K562 (cell line): ENCODE results near the gene CNGB1. TPM values are rescaled to one million over a fixed set of nuclear protein-coding genes. Genes with fewer than 3 reads are reported as not detected.

Experiments
- ATAC-seq: fragments of 200-7000 bp; cut with Tn5 transposase; 3 replicates; pipeline ENCODE4 v1.9.1; 2020; ENCODE audit warnings: moderate library complexity
- BruUV-seq: library from RNA; stranded (reverse); fragments of 400-500 nt; replicated peaks from 2 replicates; lab custom pipeline; 2021; lab: Mats Ljungman, UMichigan
- CTCF ChIA-PET: fragments of 300-600 bp; formaldehyde crosslinking; extraction: SDS; loops from one replicate; lab custom pipeline; 2021; ENCODE audit warnings: low intra/inter-chr PET ratio; lab: Yijun Ruan, JAX
- POLR2A ChIA-PET: fragments of 300-600, 350-650 bp; sonication (Branson Sonifier 250); formaldehyde crosslinking; extraction: SDS; loops from one replicate; lab custom pipeline; 2021; ENCODE audit warnings: antibody characterized with exemption, inconsistent platforms; lab: Yijun Ruan, JAX
- DNase-seq, 4 experiments: peaks; one replicate each; pipeline versions ENCODE4 v3.0.0 to v3.0.0-alpha.2; 2011 to 2018; ENCODE audit warnings: low spot score in 3 of 4, mixed read lengths in 3 of 4; ENCODE audit errors: extremely low read depth in 1 of 4
- FAIRE-seq: peaks from 2 replicates; lab custom pipeline; 2011; peaks lifted over from hg19 to GRCh38; lab: Jason Lieb, UNC
- H2AFZ ChIP-seq: 2 replicates; pipeline ENCODE4 v1.6.0; 2011; ENCODE audit warnings: low read depth, low read length, control low read depth, inconsistent platforms
- H3K27ac ChIP-seq: fragments of 200-600 bp; 3 replicates; pipeline ENCODE4 v1.8.0; 2011; ENCODE audit warnings: low read depth, mild to moderate bottlenecking, control low read depth, inconsistent platforms, low read length, moderate library complexity, mixed read lengths; ENCODE audit errors: extremely low read depth
- H3K27me3 ChIP-seq, 2 experiments: fragments of 300-600 bp in 1 of 2; 2 replicates in 1 of 2; 3 replicates in 1 of 2; pipeline versions ENCODE4 v1.6.0 to v1.8.0; 2011; ENCODE audit warnings: inconsistent platforms in 2 of 2, low read length in 2 of 2, mild to moderate bottlenecking in 1 of 2, mixed read lengths in 1 of 2, moderate library complexity in 1 of 2; ENCODE audit not compliant: control insufficient read depth in 2 of 2, insufficient read depth in 2 of 2
- H3K36me3 ChIP-seq: fragments of 300-600 bp; 3 replicates; pipeline ENCODE4 v1.8.0; 2011; ENCODE audit warnings: mild to moderate bottlenecking, low read length, inconsistent platforms; ENCODE audit not compliant: control insufficient read depth, insufficient read depth
- H3K4me1 ChIP-seq, 2 experiments: fragments of 200-600 bp in 1 of 2; replicated peaks in 1 of 2; 2 replicates in 1 of 2; 3 replicates in 1 of 2; pipeline versions ENCODE4 v1.5.1 to v1.8.0; 2011; ENCODE audit warnings: inconsistent platforms in 2 of 2, low read length in 2 of 2, mild to moderate bottlenecking in 1 of 2, mixed read lengths in 1 of 2, moderate library complexity in 1 of 2; ENCODE audit not compliant: control insufficient read depth in 2 of 2, insufficient read depth in 2 of 2
- H3K4me2 ChIP-seq: 2 replicates; pipeline ENCODE4 v1.6.1; 2011; ENCODE audit warnings: low read length, control low read depth, inconsistent platforms, mixed read lengths; ENCODE audit not compliant: insufficient read depth
- H3K4me3 ChIP-seq: fragments of 200-600 bp; sonication (generic), shearing (Covaris generic); 2 replicates; pipeline ENCODE4 v1.5.1; 2016; ENCODE audit warnings: control low read depth, inconsistent platforms
- H3K79me2 ChIP-seq: fragments of 200-600 bp; 3 replicates; pipeline ENCODE4 v1.8.0; 2011; ENCODE audit warnings: low read length, inconsistent platforms; ENCODE audit not compliant: control insufficient read depth, insufficient read depth
- H3K9ac ChIP-seq, 2 experiments: 2 replicates each; pipeline versions ENCODE4 v1.6.0 to v1.6.1; 2011; ENCODE audit warnings: low read depth in 2 of 2, low read length in 2 of 2, control low read depth in 1 of 2, inconsistent platforms in 1 of 2, mild to moderate bottlenecking in 1 of 2, mixed read lengths in 1 of 2; ENCODE audit not compliant: insufficient read depth in 1 of 2
- H3K9me1 ChIP-seq: one replicate; pipeline ENCODE4 v1.6.0; 2011; ENCODE audit warnings: inconsistent platforms, mild to moderate bottlenecking, low read length, moderate library complexity; ENCODE audit not compliant: control insufficient read depth, insufficient read depth
- H3K9me3 ChIP-seq: replicated peaks from 2 replicates; pipeline ENCODE4 v1.5.1; 2011; ENCODE audit warnings: low read depth, low read length, inconsistent platforms; ENCODE audit not compliant: control insufficient read depth, insufficient read depth
- H4K20me1 ChIP-seq: replicated peaks from 2 replicates; pipeline ENCODE4 v1.6.1; 2011; ENCODE audit warnings: low read length, inconsistent platforms, mixed read lengths; ENCODE audit not compliant: control insufficient read depth, insufficient read depth
- CHAMP1 ChIP-seq: fragments of 450-650 bp; IDR thresholded peaks from 2 replicates; pipeline ENCODE4 v1.6.1; 2016; ENCODE audit warnings: mild to moderate bottlenecking
- FUS ChIP-seq: fragments of 200-400 bp; formaldehyde crosslinking; optimal IDR thresholded peaks from 2 replicates; pipeline ENCODE3; 2017; ENCODE audit warnings: low read depth, low read length
- SPI1 ChIP-seq: IDR thresholded peaks from 2 replicates; pipeline ENCODE4 v1.6.1; 2011; ENCODE audit warnings: low read depth, low read length, control low read depth, borderline replicate concordance
- WGBS: fragments of 100-300 bp; shearing (Covaris generic); methylation state at CpG from one replicate; pipeline ENCODE4 v1.1.6; 2016; ENCODE audit warnings: low coverage, mixed read lengths; ENCODE audit not compliant: insufficient coverage; ENCODE audit errors: missing lambda C conversion rate; 5-methylcytosine and 5-hydroxymethylcytosine counted together
- in situ Hi-C: fragments of 300-500 bp; cut with MboI; formaldehyde crosslinking; loops from 4 replicates; pipeline ENCODE4 v1.15.0; 2018; ENCODE audit warnings: inconsistent platforms, mixed read lengths
- intact Hi-C: fragments of 100-400 bp; cut with micrococcal nuclease; formaldehyde crosslinking; loops from 2 replicates; pipeline ENCODE4 v1.14.2; 2022
- polyA plus RNA-seq, 8 experiments: library from polyadenylated mRNA; depleted of rRNA in 4 of 8; stranded (reverse) in 5 of 8; unstranded in 3 of 8; fragments of >200 nt; fragmentation: Nextera tagmentation in 2 of 8; fragmentation: Illumina TruSeq in 1 of 8; extraction: Ambion mirVana in 2 of 8; extraction: Trizol in 1 of 8; gene quantifications; 2 replicates each; pipeline versions ENCODE4 v1.2.1 to v1.2.3, GENCODE V29; 2011 to 2014; ENCODE audit warnings: inconsistent platforms in 1 of 8, missing spikeins in 1 of 8
- total RNA-seq, 7 experiments: library from RNA; depleted of rRNA in 6 of 7; stranded (reverse); fragments of >200 nt in 6 of 7; fragmentation: Illumina TruSeq in 2 of 7; extraction: Trizol in 2 of 7; gene quantifications; 2 replicates each; pipeline versions ENCODE4 v1.2.1 to v1.2.3, GENCODE V29; 2011 to 2021; ENCODE audit warnings: low replicate concordance in 1 of 7

Gene CNGB1
- total and polyA plus RNA-seq, 9 of the 15 experiments (the other 6 are each of a cell fraction or from before 2014, with no cell fraction given) = not detected

GRCh38 chr16:57959121-57959520 is 11.8 kb downstream of the CNGB1 start:
- TF ChIP-seq CHAMP1 (no peak), FUS (no peak), SPI1 (0 out of 2 replicates have a peak, but pooled peaks have one; percentile 13)
- no TSS peak for BruUV-seq
- Histone ChIP-seq H3K9me3 (no peaks in the 10 kb centered on the region), H3K4me3 (no peak overlapping the region), H3K79me2 (no peaks in the 10 kb centered on the region), H3K4me1 (peaks cover 0 to 23% of the 10 kb centered on the region in 2 experiments; a peak in 3 of 5 replicates), H3K27me3 (no peaks in the 10 kb centered on the region; a peak in 1 of 5 replicates), H4K20me1 (no peaks in the 10 kb centered on the region), H3K36me3 (no peaks in the 10 kb centered on the region), H3K9ac (no peak overlapping the region), H3K27ac (no peak overlapping the region), H3K9me1 (no peaks in the 10 kb centered on the region), H3K4me2 (no peak overlapping the region), H2AFZ (no peak overlapping the region)
- intact Hi-C loops = no loop called here
- DNase-seq (no peak), ATAC-seq (no peak), FAIRE-seq (no peak)
- 16% methylated on average over 8 of the region's 8 CpGs for WGBS
- ChIA-PET CTCF (no interaction called here), POLR2A (interaction anchor here (0.7 kb wide), 1 partner anchor 10 kb away, joined by 3 read pairs; no protein-coding TSS in a partner anchor)
- in situ Hi-C loops = no loop called here
